PC-9 (cell line): ENCODE measurements around the gene ZNF628. TPM values are rescaled to one million over a fixed set of nuclear protein-coding genes. Genes with fewer than 3 reads are reported as not detected.
A peak's percentile ranks its signal among the peaks of the same experiment; 100 is the strongest.

Source experiments
- BruUV-seq: library from RNA; stranded (reverse); fragments of 400-500 nt; replicated peaks from 2 replicates; lab custom pipeline; 2021; lab: Mats Ljungman, UMichigan
- CTCF ChIA-PET: fragments of 300-600 bp; sonication (Branson Sonifier 250); formaldehyde crosslinking; loops from one replicate; lab custom pipeline; 2022; ENCODE audit warnings: antibody characterized with exemption; lab: Charles Lee
- POLR2A ChIA-PET: fragments of 300-600 bp; sonication (Branson Sonifier 250); formaldehyde crosslinking; loops from one replicate; lab custom pipeline; 2022; ENCODE audit warnings: antibody characterized with exemption; ENCODE audit not compliant: unreplicated experiment; lab: Charles Lee
- DNase-seq, 2 experiments: peaks; one replicate each; pipeline versions ENCODE4 v3.0.0 to v3.0.0-alpha.2; 2015 to 2022; ENCODE audit warnings: mixed read lengths in 1 of 2
- H2AFZ ChIP-seq: fragments of 200-600 bp; sonication (generic); 2 replicates; pipeline ENCODE4 v1.8.1; 2017; ENCODE audit warnings: antibody characterized with exemption
- H3F3A ChIP-seq: fragments of 200-600 bp; sonication (generic); 2 replicates; pipeline ENCODE4 v1.8.1; 2017; ENCODE audit warnings: antibody characterized with exemption, mild to moderate bottlenecking, low read depth; ENCODE audit not compliant: insufficient read depth
- H3K27ac ChIP-seq: fragments of 200-600 bp; sonication (generic); 2 replicates; pipeline ENCODE4 v1.6.1; 2016; ENCODE audit warnings: mixed run types
- H3K27me3 ChIP-seq: fragments of 200-600 bp; sonication (generic); 2 replicates; pipeline ENCODE4 v1.6.1; 2016; ENCODE audit warnings: low read depth, mixed run types; ENCODE audit not compliant: insufficient read depth
- H3K36me3 ChIP-seq: fragments of 200-600 bp; sonication (generic); 2 replicates; pipeline ENCODE4 v1.6.1; 2016; ENCODE audit warnings: low read depth, mixed run types
- H3K4me1 ChIP-seq: fragments of 200-600 bp; sonication (generic); replicated peaks from 2 replicates; pipeline ENCODE4 v1.6.1; 2016; ENCODE audit warnings: mixed run types; ENCODE audit not compliant: insufficient read depth
- H3K4me2 ChIP-seq: fragments of 200-600 bp; sonication (generic); 2 replicates; pipeline ENCODE4 v1.6.1; 2017; ENCODE audit warnings: mixed run types
- H3K4me3 ChIP-seq: fragments of 200-600 bp; sonication (generic); 2 replicates; pipeline ENCODE4 v1.6.1; 2016; ENCODE audit warnings: mixed run types
- H3K79me2 ChIP-seq: fragments of 200-600 bp; sonication (generic); 2 replicates; pipeline ENCODE4 v1.6.1; 2017; ENCODE audit warnings: low read depth, mixed run types
- H3K9me2 ChIP-seq: fragments of 200-600 bp; sonication (generic); 2 replicates; pipeline ENCODE4 v1.8.1; 2017; ENCODE audit warnings: mild to moderate bottlenecking; ENCODE audit not compliant: insufficient read depth
- H3K9me3 ChIP-seq: fragments of 200-600 bp; sonication (generic); 2 replicates; pipeline ENCODE4 v1.8.1; 2016; ENCODE audit warnings: low read depth; ENCODE audit not compliant: insufficient read depth
- H4K20me1 ChIP-seq: fragments of 200-600 bp; sonication (generic); 2 replicates; pipeline ENCODE4 v1.8.1; 2017; ENCODE audit not compliant: insufficient read depth
- EZH2 ChIP-seq: fragments of 200-600 bp; sonication (generic); IDR thresholded peaks from 2 replicates; pipeline ENCODE4 v1.8.0; 2017; ENCODE audit warnings: antibody characterized with exemption, low read depth
- intact Hi-C: fragments of 100-400 bp; cut with micrococcal nuclease; formaldehyde crosslinking; loops from one replicate; pipeline ENCODE4 v1.10.0; 2022; ENCODE audit not compliant: unreplicated experiment
- total RNA-seq: library from RNA; stranded (reverse); gene quantifications from 2 replicates; pipeline ENCODE4 v1.2.3, GENCODE V29; 2021
- TF ChIP-seq, protein P1 (sequence below): fragments of 200-600 bp; sonication (generic); conservative IDR thresholded peaks from 2 replicates; pipeline ENCODE4 v1.6.1; 2017; ENCODE audit warnings: mixed run types, antibody characterized with exemption, mild to moderate bottlenecking, moderate library complexity

The ZNF628 gene
- total RNA-seq, 1 experiment from 2014 or later: 19.3 TPM

GRCh38 chr19:55504252-55504603, 27.8 kb downstream of the ZNF628 start:
- TF ChIP-seq, protein P1, sequence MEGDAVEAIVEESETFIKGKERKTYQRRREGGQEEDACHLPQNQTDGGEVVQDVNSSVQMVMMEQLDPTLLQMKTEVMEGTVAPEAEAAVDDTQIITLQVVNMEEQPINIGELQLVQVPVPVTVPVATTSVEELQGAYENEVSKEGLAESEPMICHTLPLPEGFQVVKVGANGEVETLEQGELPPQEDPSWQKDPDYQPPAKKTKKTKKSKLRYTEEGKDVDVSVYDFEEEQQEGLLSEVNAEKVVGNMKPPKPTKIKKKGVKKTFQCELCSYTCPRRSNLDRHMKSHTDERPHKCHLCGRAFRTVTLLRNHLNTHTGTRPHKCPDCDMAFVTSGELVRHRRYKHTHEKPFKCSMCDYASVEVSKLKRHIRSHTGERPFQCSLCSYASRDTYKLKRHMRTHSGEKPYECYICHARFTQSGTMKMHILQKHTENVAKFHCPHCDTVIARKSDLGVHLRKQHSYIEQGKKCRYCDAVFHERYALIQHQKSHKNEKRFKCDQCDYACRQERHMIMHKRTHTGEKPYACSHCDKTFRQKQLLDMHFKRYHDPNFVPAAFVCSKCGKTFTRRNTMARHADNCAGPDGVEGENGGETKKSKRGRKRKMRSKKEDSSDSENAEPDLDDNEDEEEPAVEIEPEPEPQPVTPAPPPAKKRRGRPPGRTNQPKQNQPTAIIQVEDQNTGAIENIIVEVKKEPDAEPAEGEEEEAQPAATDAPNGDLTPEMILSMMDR: peak; percentile 2; the same call in 1 of the 2 replicates
- no peak for TF ChIP-seq EZH2
- Histone ChIP-seq H3K9me3 (no peaks in the 10 kb centered on the region), H3K36me3 (no peaks in the 10 kb centered on the region), H3K9me2 (no peaks in the 10 kb centered on the region), H3F3A (no peaks in the 10 kb centered on the region), H3K4me3 (peak overlapping the region; percentile 27; the same call in 1 of the 2 replicates), H3K79me2 (no peaks in the 10 kb centered on the region), H4K20me1 (no peaks in the 10 kb centered on the region), H3K27me3 (peaks cover 25% of the 10 kb centered on the region), H3K4me2 (peak overlapping the region; percentile 63), H2AFZ (0 out of 2 replicates have a peak overlapping the region, but pooled peaks have one; percentile 10), H3K4me1 (no peaks in the 10 kb centered on the region), H3K27ac (no peak overlapping the region)
- intact Hi-C loops: loop anchor here (1.0 to 10.0 kb wide), 4 partner anchors 87 to 619 kb away; no protein-coding TSS in a partner anchor
- no TSS peak for BruUV-seq
- no peak for DNase-seq
- ChIA-PET CTCF (interaction anchor here (0.7 to 2.2 kb wide), 15 partner anchors 12 to 1982 kb away, joined by 3 to 13 read pairs (median 4); partner anchors contain the start of genes FIZ1, ISOC2, PPP1R12C and ZNF628), POLR2A (interaction anchor here (0.6 to 1.0 kb wide), 6 partner anchors 8 to 159 kb away, joined by 4 to 19 read pairs (median 5); partner anchors contain the start of gene ZNF784)

DNA sequence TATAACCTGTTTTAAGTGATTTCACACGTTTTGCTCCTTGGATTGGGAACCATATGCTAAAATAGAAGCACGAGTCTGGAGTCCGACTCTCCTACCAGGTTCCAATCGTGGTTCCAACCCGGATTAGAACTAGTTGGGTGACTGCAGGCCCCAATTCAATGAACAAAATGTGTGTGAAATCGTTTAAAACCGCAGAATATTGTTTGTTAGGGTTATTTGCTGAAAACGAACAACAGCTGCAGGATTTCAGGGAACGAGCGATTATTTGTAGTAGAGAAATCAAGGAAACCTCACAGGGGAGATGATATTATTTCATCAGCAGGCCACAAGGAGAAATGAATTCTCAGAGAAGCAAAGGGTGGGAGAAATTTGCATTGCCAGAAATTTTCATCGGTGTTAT, 28.6 kb downstream of the ZNF628 start:
- Histone ChIP-seq H3K4me3 (no peak overlapping the region), H3K9me3 (no peaks in the 10 kb centered on the region), H3K27ac (no peak overlapping the region), H3K9me2 (no peaks in the 10 kb centered on the region), H3K27me3 (peaks cover 28% of the 10 kb centered on the region), H3F3A (no peaks in the 10 kb centered on the region), H3K79me2 (no peaks in the 10 kb centered on the region), H3K4me1 (no peaks in the 10 kb centered on the region), H3K36me3 (no peaks in the 10 kb centered on the region), H3K4me2 (no peak overlapping the region), H4K20me1 (no peaks in the 10 kb centered on the region), H2AFZ (no peak overlapping the region)
- no peak for TF ChIP-seq EZH2
- TF ChIP-seq, protein P1: no peak
- DNase-seq: no peak
- CTCF ChIA-PET: interaction anchor here (2.2 kb wide), 1 partner anchor 38 kb away, joined by 13 read pairs; no protein-coding TSS in a partner anchor
- intact Hi-C loops: loop anchor here (1.0 to 10.0 kb wide), 4 partner anchors 88 to 620 kb away; no protein-coding TSS in a partner anchor
- BruUV-seq: no TSS peak
- POLR2A ChIA-PET: no interaction called here

- H3K27me3 ChIP-seq: peaks cover 49% of the 10 kb centered on the region
- no peaks in the 10 kb centered on the region for H4K20me1 ChIP-seq
- intact Hi-C loops: loop anchor here (10.0 kb wide), 1 partner anchor 623 kb away; no protein-coding TSS in a partner anchor
- TF ChIP-seq EZH2: no peak
- TF ChIP-seq, protein P1: no peak
- H3K4me1 ChIP-seq: no peaks in the 10 kb centered on the region
- no peak for DNase-seq
- no peaks in the 10 kb centered on the region for H3F3A ChIP-seq
- no TSS peak for BruUV-seq
- ChIA-PET POLR2A (no interaction called here), CTCF (interaction anchor here (0.6 kb wide), 1 partner anchor 97 kb away, joined by 3 read pairs; the partner anchor contains the start of gene ZNF865)
- H3K36me3 ChIP-seq: no peaks in the 10 kb centered on the region
- no peaks in the 10 kb centered on the region for H3K9me2 ChIP-seq
- no peak overlapping the region for H3K4me3 ChIP-seq
- H3K79me2 ChIP-seq: no peaks in the 10 kb centered on the region
- H3K27ac ChIP-seq: no peak overlapping the region
- H2AFZ ChIP-seq: no peak overlapping the region
- no peaks in the 10 kb centered on the region for H3K9me3 ChIP-seq
- H3K4me2 ChIP-seq: no peak overlapping the region
Measured at GRCh38 chr19:55508120-55508519, 31.7 kb downstream of the ZNF628 start.
